HepG2 (cell line): ENCODE data around the gene TMEM8B.

Source experiments
- CREB1 ChIP-seq, 2 experiments: fragments of 450-650 bp in 1 of 2; IDR thresholded peaks; 2 replicates each; pipeline ENCODE4 v1.6.1; 2016 to 2017; ENCODE audit warnings: control low read depth in 1 of 2, mild to moderate bottlenecking in 1 of 2, missing compliant biosample characterization in 1 of 2, missing genetic modification characterization in 1 of 2
- CREM ChIP-seq, 2 experiments: sonication (generic) in 1 of 2; formaldehyde crosslinking in 1 of 2; IDR thresholded peaks; 2 replicates each; pipeline versions ENCODE4 v1.4.0 to v1.6.1; 2016 to 2020; ENCODE audit warnings: antibody characterized with exemption in 1 of 2, mild to moderate bottlenecking in 1 of 2, missing genetic modification reagents in 1 of 2
- MED8 ChIP-seq: sonication (generic); formaldehyde crosslinking; IDR thresholded peaks from 2 replicates; pipeline ENCODE4 v1.8.1; 2023; ENCODE audit warnings: mild to moderate bottlenecking, missing genetic modification reagents; ENCODE audit not compliant: insufficient replicate concordance
- POLR2A ChIP-seq, 2 experiments: IDR thresholded peaks; 2 replicates each; pipeline ENCODE4 v1.6.1; 2011; ENCODE audit warnings: low read depth in 2 of 2, low read length in 2 of 2, mild to moderate bottlenecking in 1 of 2, moderate library complexity in 1 of 2; ENCODE audit not compliant: insufficient read depth in 1 of 2
- XBP1 ChIP-seq: sonication (generic); formaldehyde crosslinking; IDR thresholded peaks from 2 replicates; pipeline ENCODE4 v1.5.0; 2020; ENCODE audit warnings: missing genetic modification reagents
- ZFP82 ChIP-seq: sonication (generic); formaldehyde crosslinking; IDR thresholded peaks from 2 replicates; pipeline ENCODE4 v1.5.1; 2020; ENCODE audit warnings: mild to moderate bottlenecking, missing genetic modification reagents, borderline replicate concordance
- ZNF572 ChIP-seq: sonication (generic); formaldehyde crosslinking; IDR thresholded peaks from 2 replicates; pipeline ENCODE4 v1.5.1; 2020; ENCODE audit warnings: mild to moderate bottlenecking, missing genetic modification reagents
- TF ChIP-seq, protein P1 (sequence below): sonication (generic); formaldehyde crosslinking; IDR thresholded peaks from 2 replicates; pipeline ENCODE4 v1.5.0; 2020; ENCODE audit warnings: mild to moderate bottlenecking, missing genetic modification reagents, moderate library complexity

- TF ChIP-seq ZFP82 (CRISPR knock-in tag) (no peak), CREB1 (IDR thresholded peaks at IDR 0.05) (no peak), CREB1 (CRISPR knock-in tag; IDR thresholded peaks at IDR 0.05) (no peak), XBP1 (CRISPR knock-in tag) (no peak), ZNF572 (no peak), POLR2A (IDR thresholded peaks at IDR 0.05; ENCODE audit: insufficient read depth in 1 of 2, low read depth in 2 of 2, low read length in 2 of 2) (no peak), CREM (IDR thresholded peaks at IDR 0.05) (no peak), CREM (CRISPR knock-in tag; IDR thresholded peaks at IDR 0.05) (no peak), MED8 (CRISPR knock-in tag) (no peak)
- TF ChIP-seq, protein P1, sequence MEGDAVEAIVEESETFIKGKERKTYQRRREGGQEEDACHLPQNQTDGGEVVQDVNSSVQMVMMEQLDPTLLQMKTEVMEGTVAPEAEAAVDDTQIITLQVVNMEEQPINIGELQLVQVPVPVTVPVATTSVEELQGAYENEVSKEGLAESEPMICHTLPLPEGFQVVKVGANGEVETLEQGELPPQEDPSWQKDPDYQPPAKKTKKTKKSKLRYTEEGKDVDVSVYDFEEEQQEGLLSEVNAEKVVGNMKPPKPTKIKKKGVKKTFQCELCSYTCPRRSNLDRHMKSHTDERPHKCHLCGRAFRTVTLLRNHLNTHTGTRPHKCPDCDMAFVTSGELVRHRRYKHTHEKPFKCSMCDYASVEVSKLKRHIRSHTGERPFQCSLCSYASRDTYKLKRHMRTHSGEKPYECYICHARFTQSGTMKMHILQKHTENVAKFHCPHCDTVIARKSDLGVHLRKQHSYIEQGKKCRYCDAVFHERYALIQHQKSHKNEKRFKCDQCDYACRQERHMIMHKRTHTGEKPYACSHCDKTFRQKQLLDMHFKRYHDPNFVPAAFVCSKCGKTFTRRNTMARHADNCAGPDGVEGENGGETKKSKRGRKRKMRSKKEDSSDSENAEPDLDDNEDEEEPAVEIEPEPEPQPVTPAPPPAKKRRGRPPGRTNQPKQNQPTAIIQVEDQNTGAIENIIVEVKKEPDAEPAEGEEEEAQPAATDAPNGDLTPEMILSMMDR (CRISPR knock-in tag), result peak; percentile 77
Measured at GRCh38 chr9:35826071-35826701, 2.8 kb upstream of the TMEM8B start.
